Activated naive CD8-positive, alpha-beta T cell treated with anti-CD3 and anti-CD28 coated beads, Interleukin-2, amount 10 ng/mL, durations not matched to agents 7 days and 5 days (primary cell): ENCODE measurements around the gene SIGMAR1. TPM values are rescaled to one million over a fixed set of nuclear protein-coding genes. Genes with fewer than 3 reads are reported as not detected.
"Not testable (repeated sequence)": the region's sequence is repeated elsewhere in the genome, so short reads cannot be mapped to it uniquely, and the experiment has no call there.

Experiments
- ATAC-seq: fragments of 150-1000 bp; cut with Tn5 transposase; one replicate; pipeline ENCODE4 v1.10.0; 2021; ENCODE audit warnings: low read depth, moderate library complexity
- POLR2A ChIA-PET: fragments of 350-600 bp; sonication (Branson Sonifier 250); formaldehyde crosslinking; loops from one replicate; lab custom pipeline; 2021; ENCODE audit warnings: antibody characterized with exemption; lab: Charles Lee
- DNase-seq: peaks from one replicate; pipeline ENCODE4 v3.0.0; 2021
- H3K27ac Mint-ChIP-seq: one replicate; pipeline ENCODE4 v1.8.0; 2022; ENCODE audit warnings: mild to moderate bottlenecking, mixed read lengths
- H3K27me3 Mint-ChIP-seq: one replicate; pipeline ENCODE4 v1.8.0; 2022; ENCODE audit warnings: mild to moderate bottlenecking, moderate library complexity, mixed read lengths
- H3K36me3 Mint-ChIP-seq: one replicate; pipeline ENCODE4 v1.8.0; 2021; ENCODE audit warnings: mild to moderate bottlenecking, mixed read lengths
- H3K4me1 Mint-ChIP-seq: one replicate; pipeline ENCODE4 v1.8.0; 2021; ENCODE audit warnings: mixed read lengths
- H3K4me3 Mint-ChIP-seq: one replicate; pipeline ENCODE4 v1.8.0; 2022; ENCODE audit warnings: mild to moderate bottlenecking, moderate library complexity, mixed read lengths
- H3K9me3 Mint-ChIP-seq: one replicate; pipeline ENCODE4 v1.8.0; 2021; ENCODE audit warnings: mixed read lengths
- total RNA-seq, 2 experiments: library from RNA; stranded (reverse); gene quantifications; one replicate each; pipeline ENCODE4 v1.2.3, GENCODE V29; 2021

The SIGMAR1 gene
- total RNA-seq, 2 experiments from 2014 or later = 48.8 to 55.4 TPM

GRCh38 chr9:34651876-34652601, 14.5 kb upstream of the SIGMAR1 start, which contains the start of gene IL11RA:
Gene IL11RA (plus strand): TSS chr9:34652185. CDS start chr9:34655218, 3,033 bp downstream.
- ATAC-seq (peak; percentile 23), DNase-seq (no peak)
- POLR2A ChIA-PET = interaction anchor here (1.1 to 1.8 kb wide), 3 partner anchors 10 to 14 kb away, joined by 4 to 9 read pairs (median 6); partner anchors contain the start of genes CCL27 and SIGMAR1
- H3K36me3 Mint-ChIP-seq = peaks cover 21% of the 10 kb centered on the region
- no peaks in the 10 kb centered on the region for H3K27me3 Mint-ChIP-seq
- H3K9me3 Mint-ChIP-seq = no peaks in the 10 kb centered on the region
- no peak within 1 kb of the TSS for H3K4me3 Mint-ChIP-seq
- peaks cover 26% of the 10 kb centered on the region for H3K4me1 Mint-ChIP-seq
- peak within 1 kb of the TSS; percentile 25 for H3K27ac Mint-ChIP-seq

GRCh38 chr9:34651321-34651720, 13.7 kb upstream of the SIGMAR1 start:
- no peak overlapping the region for H3K27ac Mint-ChIP-seq
- H3K9me3 Mint-ChIP-seq = no peaks in the 10 kb centered on the region
- POLR2A ChIA-PET = interaction anchor here (1.2 to 1.8 kb wide), 2 partner anchors 10 to 14 kb away, joined by 6 to 9 read pairs; partner anchors contain the start of genes CCL27 and SIGMAR1
- H3K36me3 Mint-ChIP-seq = peaks cover 21% of the 10 kb centered on the region
- ATAC-seq (no peak), DNase-seq (no peak)
- no peaks in the 10 kb centered on the region for H3K27me3 Mint-ChIP-seq
- H3K4me3 Mint-ChIP-seq = no peak overlapping the region
- H3K4me1 Mint-ChIP-seq = peaks cover 27% of the 10 kb centered on the region

GRCh38 chr9:34650816-34651215, 13.2 kb upstream of the SIGMAR1 start:
- POLR2A ChIA-PET = no interaction called here
- Mint-ChIP-seq H3K27ac (no peak overlapping the region), H3K36me3 (peaks cover 21% of the 10 kb centered on the region)

GRCh38 chr9:34648673-34649072, 11.1 kb upstream of the SIGMAR1 start:
- DNase-seq = no peak
- H3K27me3 Mint-ChIP-seq = no peaks in the 10 kb centered on the region
- no peak for ATAC-seq
- H3K4me3 Mint-ChIP-seq = no peak overlapping the region
- POLR2A ChIA-PET = interaction anchor here (1.3 to 5.6 kb wide), 4 partner anchors 8 to 15 kb away, joined by 3 to 117 read pairs (median 32); partner anchors contain the start of gene SIGMAR1
- peaks cover 28% of the 10 kb centered on the region for H3K4me1 Mint-ChIP-seq
- H3K9me3 Mint-ChIP-seq = no peaks in the 10 kb centered on the region
- H3K36me3 Mint-ChIP-seq = peaks cover 21% of the 10 kb centered on the region
- no peak overlapping the region for H3K27ac Mint-ChIP-seq

More at GRCh38 chr9:34650816-34651215, 13.2 kb upstream of the SIGMAR1 start:
- no peak for ATAC-seq
- H3K4me3 Mint-ChIP-seq = no peak overlapping the region
- no peak for DNase-seq
- H3K27me3 Mint-ChIP-seq = no peaks in the 10 kb centered on the region
- H3K4me1 Mint-ChIP-seq = peaks cover 29% of the 10 kb centered on the region
- no peaks in the 10 kb centered on the region for H3K9me3 Mint-ChIP-seq

GRCh38 chr9:34647651-34648050, 10.1 kb upstream of the SIGMAR1 start:
- no peaks in the 10 kb centered on the region for H3K9me3 Mint-ChIP-seq
- peak overlapping the region; percentile 91 for H3K27ac Mint-ChIP-seq
- peak overlapping the region; percentile 94 for H3K4me3 Mint-ChIP-seq
- H3K36me3 Mint-ChIP-seq = peaks cover 21% of the 10 kb centered on the region
- H3K27me3 Mint-ChIP-seq = no peaks in the 10 kb centered on the region
- ATAC-seq = no peak
- peaks cover 22% of the 10 kb centered on the region for H3K4me1 Mint-ChIP-seq
- DNase-seq = no peak
- POLR2A ChIA-PET = interaction anchor here (1.3 to 5.6 kb wide), 7 partner anchors 9 to 30 kb away, joined by 3 to 117 read pairs (median 17); partner anchors contain the start of genes DCTN3 and SIGMAR1

GRCh38 chr9:34647084-34647403, 9.5 kb upstream of the SIGMAR1 start:
- Mint-ChIP-seq H3K27me3 (no peaks in the 10 kb centered on the region), H3K36me3 (peaks cover 18% of the 10 kb centered on the region), H3K4me1 (peaks cover 17% of the 10 kb centered on the region), H3K4me3 (peak overlapping the region; percentile 94), H3K27ac (peak overlapping the region; percentile 91), H3K9me3 (no peaks in the 10 kb centered on the region)
- POLR2A ChIA-PET = interaction anchor here (0.6 to 5.6 kb wide), 12 partner anchors 10 to 602 kb away, joined by 3 to 117 read pairs (median 4); partner anchors contain the start of genes ATOSB, DCTN3, SIGMAR1 and STOML2
- ATAC-seq = no peak
- DNase-seq = no peak

- H3K9me3 Mint-ChIP-seq = no peaks in the 10 kb centered on the region
- H3K4me1 Mint-ChIP-seq = peaks cover 17% of the 10 kb centered on the region
- peak; percentile 84 for ATAC-seq
- H3K27ac Mint-ChIP-seq = peak within 1 kb of the TSS; percentile 91
- peak; percentile 98 for DNase-seq
- peaks cover 18% of the 10 kb centered on the region for H3K36me3 Mint-ChIP-seq
- peak within 1 kb of the TSS; percentile 94 for H3K4me3 Mint-ChIP-seq
- POLR2A ChIA-PET = interaction anchor here (0.6 to 5.6 kb wide), 13 partner anchors 10 to 601 kb away, joined by 3 to 117 read pairs (median 4); partner anchors contain the start of genes ATOSB, DCTN3, SIGMAR1 and STOML2
- H3K27me3 Mint-ChIP-seq = no peaks in the 10 kb centered on the region
Observed at GRCh38 chr9:34646211-34647083, 8.9 kb upstream of the SIGMAR1 start, which contains the start of gene GALT. Gene GALT (plus strand): TSS chr9:34646675. CDS start chr9:34646705, 30 bp downstream.

- DNase-seq (no peak), ATAC-seq (no peak)
- Mint-ChIP-seq H3K36me3 (peaks cover 18% of the 10 kb centered on the region), H3K4me3 (no peak overlapping the region), H3K4me1 (peaks cover 17% of the 10 kb centered on the region), H3K27ac (no peak overlapping the region), H3K9me3 (no peaks in the 10 kb centered on the region), H3K27me3 (no peaks in the 10 kb centered on the region)
- POLR2A ChIA-PET = interaction anchor here (1.0 to 5.6 kb wide), 3 partner anchors 9 to 33 kb away, joined by 3 to 117 read pairs (median 4); partner anchors contain the start of gene SIGMAR1
Observed at GRCh38 chr9:34644766-34645314, 7.3 kb upstream of the SIGMAR1 start.

GRCh38 chr9:34642679-34643078, 5.1 kb upstream of the SIGMAR1 start:
- Mint-ChIP-seq H3K27me3 (no peaks in the 10 kb centered on the region), H3K27ac (no peak overlapping the region), H3K4me1 (peaks cover 18% of the 10 kb centered on the region), H3K36me3 (peaks cover 3% of the 10 kb centered on the region), H3K4me3 (no peak overlapping the region), H3K9me3 (no peaks in the 10 kb centered on the region)
- DNase-seq (no peak), ATAC-seq (no peak)
- POLR2A ChIA-PET = interaction anchor here (0.8 to 0.9 kb wide), 2 partner anchors 12 to 23 kb away, joined by 3 to 4 read pairs; no protein-coding TSS in a partner anchor

- not testable (repeated sequence) for H3K4me3 Mint-ChIP-seq, H3K27me3 Mint-ChIP-seq, H3K27ac Mint-ChIP-seq, H3K36me3 Mint-ChIP-seq, H3K9me3 Mint-ChIP-seq, DNase-seq, ATAC-seq
- H3K4me1 Mint-ChIP-seq = peaks cover 27% of the 10 kb centered on the region
- POLR2A ChIA-PET = interaction anchor here (1.0 to 7.1 kb wide), 5 partner anchors 7 to 26 kb away, joined by 3 to 117 read pairs (median 13); partner anchors contain the start of genes GALT and RPP25L
Observed at GRCh38 chr9:34639322-34639721, 1.7 kb upstream of the SIGMAR1 start.

- DNase-seq = no peak
- Mint-ChIP-seq H3K4me3 (peak overlapping the region; percentile 87), H3K36me3 (peaks cover 2% of the 10 kb centered on the region), H3K9me3 (no peaks in the 10 kb centered on the region), H3K27ac (peak overlapping the region; percentile 84), H3K27me3 (no peaks in the 10 kb centered on the region), H3K4me1 (peaks cover 31% of the 10 kb centered on the region)
- no peak for ATAC-seq
- POLR2A ChIA-PET = interaction anchor here (0.6 to 7.1 kb wide), 19 partner anchors 8 to 979 kb away, joined by 3 to 117 read pairs (median 6); partner anchors contain the start of genes ARID3C, DCTN3, GALT and IL11RA
Observed at GRCh38 chr9:34638138-34638445, 505 bp upstream of the SIGMAR1 start.

- POLR2A ChIA-PET = interaction anchor here (0.6 to 7.1 kb wide), 11 partner anchors 9 to 1002 kb away, joined by 3 to 117 read pairs (median 7); partner anchors contain the start of genes DCTN3, GALT, IL11RA and MYORG
- no peaks in the 10 kb centered on the region for H3K9me3 Mint-ChIP-seq
- peaks cover 31% of the 10 kb centered on the region for H3K4me1 Mint-ChIP-seq
- no peaks in the 10 kb centered on the region for H3K27me3 Mint-ChIP-seq
- DNase-seq (no peak), ATAC-seq (no peak)
- H3K36me3 Mint-ChIP-seq = peaks cover 2% of the 10 kb centered on the region
- H3K4me3 Mint-ChIP-seq = peak overlapping the region; percentile 87
- H3K27ac Mint-ChIP-seq = peak overlapping the region; percentile 84
Observed at GRCh38 chr9:34636791-34637355, 714 bp downstream of the SIGMAR1 start.
